ENCODE measurements around the gene RXFP2.

RXFP2 gene

DNA sequence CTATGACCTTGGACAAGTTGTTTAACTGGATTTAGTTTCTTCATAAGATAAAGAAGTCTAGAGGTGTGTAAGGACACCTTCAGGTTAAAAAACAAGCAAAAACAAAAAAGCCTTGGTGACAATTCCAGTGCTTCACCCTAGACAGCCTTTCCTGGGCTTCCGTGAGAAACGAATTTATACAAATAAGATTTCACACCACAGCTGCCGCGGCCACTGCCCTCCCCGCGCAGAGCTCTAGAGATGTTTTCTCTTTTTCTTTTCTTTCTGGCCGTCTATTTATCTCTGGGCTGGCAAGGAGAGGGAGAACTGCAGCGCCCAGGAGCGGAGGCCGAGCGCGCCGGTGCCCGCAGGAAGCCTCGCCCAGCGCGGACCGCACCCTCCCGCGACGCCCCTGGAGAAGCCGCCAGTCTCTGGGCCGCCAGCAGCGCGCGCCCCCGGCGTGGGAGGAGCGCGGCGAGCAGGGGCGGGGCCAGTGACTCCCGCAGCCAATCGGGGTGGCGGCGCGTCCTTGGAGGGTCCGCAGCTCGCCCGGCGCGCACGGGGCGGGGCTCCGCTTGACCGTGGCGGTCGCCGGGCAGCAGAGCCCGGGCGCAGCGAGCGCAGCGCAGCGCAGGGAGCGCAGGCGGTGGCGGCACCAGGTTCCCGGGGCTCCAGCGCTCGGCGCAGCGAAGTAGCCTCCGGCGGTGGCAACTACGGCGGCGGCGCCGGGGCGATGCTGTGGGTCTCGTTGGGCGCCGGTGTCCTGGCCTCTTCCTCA lies 107.0 kb downstream of the RXFP2 start:
- H3K4me1 ChIP-seq (ENCODE audit: control insufficient read depth, insufficient read depth, low read length, poor library complexity, severe bottlenecking), result peaks cover 7% of the 10 kb centered on the region
- no peaks in the 10 kb centered on the region for H3K27me3 ChIP-seq (replicated peaks; ENCODE audit: control insufficient read depth, insufficient read depth, low read length, poor library complexity, severe bottlenecking)
- peak; percentile 52 to 72 (median 68) for DNase-seq
- H3K9me3 ChIP-seq (ENCODE audit: control insufficient read depth, low read length), result no peaks in the 10 kb centered on the region
- H3K36me3 ChIP-seq (ENCODE audit: control insufficient read depth, insufficient read depth, low read length), result no peaks in the 10 kb centered on the region
- H3K4me3 ChIP-seq (ENCODE audit: insufficient read depth, low read depth, low read length, poor library complexity, severe bottlenecking), result peak overlapping the region; percentile 57
- peak overlapping the region; percentile 59 for H3K27ac ChIP-seq (ENCODE audit: insufficient read depth, low read length, poor library complexity, severe bottlenecking)

GRCh38 chr13:31846961-31847752 lies 107.8 kb downstream of the RXFP2 start:
- Histone ChIP-seq H3K4me1 (ENCODE audit: control insufficient read depth, insufficient read depth, low read length, poor library complexity, severe bottlenecking) (peaks cover 7% of the 10 kb centered on the region), H3K27ac (ENCODE audit: insufficient read depth, low read length, poor library complexity, severe bottlenecking) (peak overlapping the region; percentile 59), H3K36me3 (ENCODE audit: control insufficient read depth, insufficient read depth, low read length) (no peaks in the 10 kb centered on the region), H3K4me3 (ENCODE audit: insufficient read depth, low read depth, low read length, poor library complexity, severe bottlenecking) (peak overlapping the region; percentile 57), H3K9me3 (ENCODE audit: control insufficient read depth, low read length) (no peaks in the 10 kb centered on the region), H3K27me3 (replicated peaks; ENCODE audit: control insufficient read depth, insufficient read depth, low read length, poor library complexity, severe bottlenecking) (no peaks in the 10 kb centered on the region)
- DNase-seq, result peak in 1 of 3 donors; percentile 11

GRCh38 chr13:31848621-31849020 lies 109.3 kb downstream of the RXFP2 start:
- no peaks in the 10 kb centered on the region for H3K27me3 ChIP-seq (replicated peaks; ENCODE audit: control insufficient read depth, insufficient read depth, low read length, poor library complexity, severe bottlenecking)
- no peak overlapping the region for H3K4me3 ChIP-seq (ENCODE audit: insufficient read depth, low read depth, low read length, poor library complexity, severe bottlenecking)

GRCh38 chr13:31849206-31849605 lies 109.9 kb downstream of the RXFP2 start:
- Histone ChIP-seq H3K9me3 (ENCODE audit: control insufficient read depth, low read length) (no peaks in the 10 kb centered on the region), H3K4me1 (ENCODE audit: control insufficient read depth, insufficient read depth, low read length, poor library complexity, severe bottlenecking) (peaks cover 7% of the 10 kb centered on the region), H3K27ac (ENCODE audit: insufficient read depth, low read length, poor library complexity, severe bottlenecking) (no peak overlapping the region), H3K36me3 (ENCODE audit: control insufficient read depth, insufficient read depth, low read length) (no peaks in the 10 kb centered on the region), H3K4me3 (ENCODE audit: insufficient read depth, low read depth, low read length, poor library complexity, severe bottlenecking) (no peak overlapping the region), H3K27me3 (replicated peaks; ENCODE audit: control insufficient read depth, insufficient read depth, low read length, poor library complexity, severe bottlenecking) (no peaks in the 10 kb centered on the region)
- no peak for DNase-seq

More at GRCh38 chr13:31848621-31849020, 109.3 kb downstream of the RXFP2 start:
- Histone ChIP-seq H3K4me1 (ENCODE audit: control insufficient read depth, insufficient read depth, low read length, poor library complexity, severe bottlenecking) (peaks cover 7% of the 10 kb centered on the region), H3K27ac (ENCODE audit: insufficient read depth, low read length, poor library complexity, severe bottlenecking) (no peak overlapping the region), H3K36me3 (ENCODE audit: control insufficient read depth, insufficient read depth, low read length) (no peaks in the 10 kb centered on the region), H3K9me3 (ENCODE audit: control insufficient read depth, low read length) (no peaks in the 10 kb centered on the region)
- DNase-seq, result no peak

- Histone ChIP-seq H3K4me1 (ENCODE audit: control insufficient read depth, insufficient read depth, low read length, poor library complexity, severe bottlenecking) (peaks cover 7% of the 10 kb centered on the region), H3K9me3 (ENCODE audit: control insufficient read depth, low read length) (no peaks in the 10 kb centered on the region), H3K27ac (ENCODE audit: insufficient read depth, low read length, poor library complexity, severe bottlenecking) (no peak overlapping the region), H3K36me3 (ENCODE audit: control insufficient read depth, insufficient read depth, low read length) (no peaks in the 10 kb centered on the region), H3K27me3 (replicated peaks; ENCODE audit: control insufficient read depth, insufficient read depth, low read length, poor library complexity, severe bottlenecking) (no peaks in the 10 kb centered on the region), H3K4me3 (ENCODE audit: insufficient read depth, low read depth, low read length, poor library complexity, severe bottlenecking) (no peak overlapping the region)
- DNase-seq, result no peak
Measured at GRCh38 chr13:31850041-31850555, 110.8 kb downstream of the RXFP2 start.

DNA sequence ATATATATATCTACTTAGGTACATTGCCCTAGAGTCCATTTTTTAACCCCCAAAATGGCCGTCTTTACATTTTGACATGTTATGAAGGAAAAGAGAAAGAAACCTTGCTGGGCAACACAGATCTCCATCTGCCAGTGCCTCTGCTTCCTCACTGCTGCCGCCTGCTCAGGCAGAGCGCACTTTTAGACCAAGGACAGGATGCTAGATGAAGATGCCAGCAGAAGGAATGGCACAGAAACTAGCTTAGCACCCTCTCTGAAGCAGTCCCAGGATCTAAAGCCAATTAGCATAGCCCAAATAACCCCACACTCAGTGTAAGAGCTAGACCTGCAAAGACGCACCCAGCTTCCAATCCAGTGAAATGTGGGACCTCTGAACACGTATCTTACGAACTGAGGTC lies 111.9 kb downstream of the RXFP2 start:
- Histone ChIP-seq H3K4me3 (ENCODE audit: insufficient read depth, low read depth, low read length, poor library complexity, severe bottlenecking) (no peak overlapping the region), H3K36me3 (ENCODE audit: control insufficient read depth, insufficient read depth, low read length) (no peaks in the 10 kb centered on the region), H3K9me3 (ENCODE audit: control insufficient read depth, low read length) (no peaks in the 10 kb centered on the region), H3K4me1 (ENCODE audit: control insufficient read depth, insufficient read depth, low read length, poor library complexity, severe bottlenecking) (peaks cover 7% of the 10 kb centered on the region), H3K27ac (ENCODE audit: insufficient read depth, low read length, poor library complexity, severe bottlenecking) (no peak overlapping the region), H3K27me3 (replicated peaks; ENCODE audit: control insufficient read depth, insufficient read depth, low read length, poor library complexity, severe bottlenecking) (no peaks in the 10 kb centered on the region)
- no peak for DNase-seq

Data from effector memory CD4-positive, alpha-beta T cell (primary cell).